Fibroblast of peridontal ligament (primary cell): ENCODE data around the gene SEPTIN2.
A peak's percentile ranks its signal among the peaks of the same experiment; 100 is the strongest.
"Not testable (repeated sequence)": the region's sequence is repeated elsewhere in the genome, so short reads cannot be mapped to it uniquely, and the experiment has no call there.

ENCODE experiments used
- DNase-seq: peaks from one replicate; pipeline ENCODE4 v3.0.0-alpha.2; 2010; ENCODE audit errors: extremely low read depth

Gene SEPTIN2

GRCh38 chr2:241315879-241316631 is at the start of gene SEPTIN2:
SEPTIN2 (plus strand) TSS chr2:241315925; CDS start chr2:241324233, 8,308 bp downstream.
- peak; percentile 51 for DNase-seq

GRCh38 chr2:241267249-241268067 is 48.3 kb upstream of the SEPTIN2 start:
- DNase-seq, result no peak

DNA sequence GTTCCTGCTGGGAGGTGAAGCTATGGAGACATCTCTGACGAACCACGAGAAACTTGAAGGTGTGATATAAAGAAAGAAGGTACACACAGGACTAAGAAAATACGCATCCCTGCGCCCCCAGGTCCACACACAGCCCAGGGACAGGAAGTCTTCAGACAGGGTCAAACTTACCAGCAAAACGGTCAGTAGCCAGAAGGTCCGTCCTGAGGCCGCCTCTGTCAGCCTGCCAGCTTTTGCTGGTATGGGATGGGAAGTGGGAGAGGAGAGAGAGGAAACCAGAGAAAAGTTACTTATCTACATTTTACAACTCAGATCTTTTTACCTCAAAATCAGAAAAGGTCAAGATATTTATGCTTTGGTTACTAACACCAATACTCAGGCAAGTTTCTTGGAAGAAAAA is 47.4 kb upstream of the SEPTIN2 start:
- no peak for DNase-seq

GRCh38 chr2:241268716-241269445 is 46.8 kb upstream of the SEPTIN2 start:
- no peak for DNase-seq

GRCh38 chr2:241269707-241270520 is 45.8 kb upstream of the SEPTIN2 start:
- no peak for DNase-seq

GRCh38 chr2:241270531-241270930 is 45.2 kb upstream of the SEPTIN2 start:
- no peak for DNase-seq

GRCh38 chr2:241271706-241272302 is 43.9 kb upstream of the SEPTIN2 start:
- peak; percentile 82 for DNase-seq

GRCh38 chr2:241272303-241273209 is 43.2 kb upstream of the SEPTIN2 start:
- DNase-seq, result peak; percentile 62

DNA sequence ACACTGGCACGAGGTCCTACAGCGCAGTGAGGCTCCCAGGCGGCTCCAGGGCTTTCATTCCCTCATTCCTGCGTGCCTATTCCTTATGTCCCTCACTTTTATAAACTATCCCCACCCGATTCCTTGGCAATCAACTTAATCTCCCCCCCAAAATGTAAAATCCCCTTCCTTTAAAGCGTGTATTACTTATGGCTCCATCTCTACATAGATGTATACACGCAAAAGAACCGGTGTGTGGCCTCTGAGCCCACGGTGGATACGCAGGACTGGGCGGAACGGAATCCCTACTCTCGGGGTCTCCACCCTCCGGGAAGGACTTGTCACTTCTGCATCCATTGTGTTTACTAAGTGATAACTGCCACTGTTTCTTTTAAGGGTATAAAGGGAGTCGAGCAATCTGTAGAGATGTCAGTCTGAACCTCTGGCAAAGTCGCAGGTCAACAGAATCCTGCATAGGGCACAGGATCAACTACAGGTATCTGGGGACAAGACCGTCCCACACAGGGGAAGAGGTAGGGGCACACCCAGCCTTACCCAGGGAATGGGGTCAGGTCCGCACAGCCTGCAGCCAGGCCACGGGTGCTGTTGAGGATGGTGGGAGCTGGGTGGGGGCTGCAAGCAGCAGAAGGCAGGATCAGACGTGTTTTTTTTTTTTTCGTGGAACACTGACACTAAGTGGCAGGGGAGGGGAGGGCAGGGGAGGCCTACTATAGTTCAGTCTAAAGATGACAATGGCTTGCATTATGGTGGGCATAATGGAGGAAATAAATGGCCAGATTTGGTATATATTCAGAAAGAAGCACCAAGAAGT is 42.3 kb upstream of the SEPTIN2 start:
- no peak for DNase-seq

DNA sequence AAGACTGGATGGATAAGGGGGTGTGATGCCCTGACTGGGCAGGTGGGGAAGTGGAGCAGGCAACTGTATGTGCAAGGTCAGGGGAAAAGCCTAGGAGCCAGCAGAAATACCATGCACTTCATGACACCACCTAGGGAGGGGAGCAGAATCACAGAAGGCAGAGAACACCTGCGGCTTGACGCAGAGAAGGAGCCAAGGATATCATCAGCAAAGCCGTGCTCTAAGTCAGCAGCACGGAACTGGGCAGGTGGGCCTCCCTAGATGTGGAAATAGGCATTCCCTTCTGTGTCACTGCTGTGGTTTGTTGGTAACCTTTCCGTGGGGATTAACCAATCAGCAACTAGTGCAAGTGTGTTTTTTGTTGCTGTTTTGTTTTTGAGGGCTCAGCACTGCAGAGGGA is 41.6 kb upstream of the SEPTIN2 start:
- DNase-seq, result no peak

- no peak for DNase-seq
These were observed 40.2 kb upstream of the SEPTIN2 start for GRCh38 chr2:241275504-241275903.

- DNase-seq, result no peak
These were observed 39.8 kb upstream of the SEPTIN2 start for GRCh38 chr2:241275910-241276309.

GRCh38 chr2:241278306-241278705 is 37.4 kb upstream of the SEPTIN2 start:
- DNase-seq, result not testable (repeated sequence)

DNA sequence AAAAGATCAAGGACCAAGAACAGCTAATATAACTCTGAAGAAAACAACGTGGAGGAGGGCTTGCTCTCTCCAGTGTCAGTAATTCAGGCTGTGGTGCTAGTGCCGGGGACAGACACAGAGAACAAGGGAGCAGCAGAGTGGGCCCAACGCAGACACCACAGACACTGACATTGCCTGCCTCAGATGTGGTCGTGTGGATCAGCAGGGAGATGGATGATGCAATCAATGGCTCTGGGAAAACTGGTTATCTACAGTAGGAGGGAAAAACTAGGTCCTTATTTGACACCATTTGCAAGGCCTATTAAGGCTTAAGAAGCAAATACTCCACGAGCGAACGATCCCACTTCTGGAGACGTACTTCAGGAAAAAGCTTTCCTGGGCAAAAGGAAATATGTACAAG is 36.3 kb upstream of the SEPTIN2 start:
- peak; percentile 30 for DNase-seq

DNA sequence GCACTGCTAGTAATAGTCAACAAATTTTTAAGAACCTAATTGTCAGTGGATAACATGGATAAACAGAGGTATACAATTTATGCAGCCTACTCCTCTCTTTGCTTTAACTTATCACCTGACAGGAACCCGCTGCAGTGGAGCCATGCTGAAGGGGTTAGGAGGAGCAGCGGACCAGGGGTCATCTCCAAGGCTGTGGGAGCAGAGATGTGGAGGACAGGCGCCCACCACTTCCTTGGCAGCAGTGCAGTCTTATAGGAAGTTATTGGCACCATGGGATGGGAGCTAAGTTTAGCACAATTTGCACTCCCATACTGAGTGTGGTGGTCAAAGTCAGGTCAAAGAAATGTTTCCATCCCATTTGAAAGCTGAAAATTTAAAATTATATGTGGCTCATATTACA is 35.9 kb upstream of the SEPTIN2 start:
- no peak for DNase-seq

DNA sequence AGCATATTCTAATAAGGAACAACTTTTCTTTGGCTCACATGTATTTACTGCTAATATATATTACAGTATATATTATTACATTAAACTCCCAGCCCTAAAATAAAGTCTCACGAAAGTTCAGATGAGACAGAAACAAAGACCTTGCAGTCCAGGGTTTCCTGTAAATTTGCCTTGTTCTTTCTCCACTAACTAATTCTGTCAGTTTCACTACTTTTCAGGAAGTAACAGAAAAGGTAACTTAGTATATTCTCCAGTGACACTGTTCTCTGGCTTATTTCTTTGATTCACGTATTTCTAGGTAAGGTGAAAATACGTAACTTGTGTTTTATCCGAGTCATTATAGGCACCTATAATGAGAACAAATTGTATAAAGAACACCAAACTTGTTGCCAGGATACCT is 35.4 kb upstream of the SEPTIN2 start:
- DNase-seq, result no peak

GRCh38 chr2:241282555-241282954 is 33.2 kb upstream of the SEPTIN2 start:
- no peak for DNase-seq

DNA sequence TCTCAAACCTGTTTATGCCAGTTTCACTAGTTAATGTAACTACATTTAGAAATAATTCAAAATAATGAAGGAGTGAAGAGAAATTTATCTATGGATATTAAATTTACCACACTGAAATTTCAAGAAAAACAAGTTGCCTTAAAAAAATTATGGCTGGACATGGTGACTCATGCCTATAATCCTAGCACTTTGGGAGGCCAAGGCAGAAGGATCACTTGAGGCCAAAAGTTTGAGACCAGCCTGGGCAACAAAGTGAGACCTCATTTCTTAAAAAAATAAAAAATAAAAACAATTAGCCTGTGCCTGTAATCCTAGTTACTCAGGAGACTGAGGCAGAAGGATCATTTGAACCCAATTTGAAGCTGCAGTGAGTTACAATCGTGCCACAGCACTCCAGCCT is 30.1 kb upstream of the SEPTIN2 start:
- DNase-seq, result no peak
